ENCODE measurements around the gene CD47.

- TF ChIP-seq POLR2A (IDR thresholded peaks at IDR 0.05; ENCODE audit: low read depth, low read length): no peak
- TF ChIP-seq POLR2AphosphoS5 (IDR thresholded peaks at IDR 0.05; ENCODE audit: low read depth, low read length): no peak
- no peak for TF ChIP-seq TAF1 (IDR thresholded peaks at IDR 0.05; ENCODE audit: borderline replicate concordance, low read depth, low read length)
These were observed 20.1 kb upstream of the CD47 start for GRCh38 chr3:108110934-108111333.

Measured in GM12892 (cell line).